Stimulated activated CD8-positive, alpha-beta memory T cell treated with anti-CD3 and anti-CD28 coated beads, Interleukin-4, amount 100 ng/mL, for 1 hour (primary cell): ENCODE data around the gene PPP6R1.

ENCODE experiments used
- DNase-seq, 2 donors: peaks; one replicate each; pipeline ENCODE4 v3.0.0-alpha.2; 2020; ENCODE audit warnings: low read depth in 2 of 2, low spot score in 1 of 2

Gene PPP6R1, protein sequence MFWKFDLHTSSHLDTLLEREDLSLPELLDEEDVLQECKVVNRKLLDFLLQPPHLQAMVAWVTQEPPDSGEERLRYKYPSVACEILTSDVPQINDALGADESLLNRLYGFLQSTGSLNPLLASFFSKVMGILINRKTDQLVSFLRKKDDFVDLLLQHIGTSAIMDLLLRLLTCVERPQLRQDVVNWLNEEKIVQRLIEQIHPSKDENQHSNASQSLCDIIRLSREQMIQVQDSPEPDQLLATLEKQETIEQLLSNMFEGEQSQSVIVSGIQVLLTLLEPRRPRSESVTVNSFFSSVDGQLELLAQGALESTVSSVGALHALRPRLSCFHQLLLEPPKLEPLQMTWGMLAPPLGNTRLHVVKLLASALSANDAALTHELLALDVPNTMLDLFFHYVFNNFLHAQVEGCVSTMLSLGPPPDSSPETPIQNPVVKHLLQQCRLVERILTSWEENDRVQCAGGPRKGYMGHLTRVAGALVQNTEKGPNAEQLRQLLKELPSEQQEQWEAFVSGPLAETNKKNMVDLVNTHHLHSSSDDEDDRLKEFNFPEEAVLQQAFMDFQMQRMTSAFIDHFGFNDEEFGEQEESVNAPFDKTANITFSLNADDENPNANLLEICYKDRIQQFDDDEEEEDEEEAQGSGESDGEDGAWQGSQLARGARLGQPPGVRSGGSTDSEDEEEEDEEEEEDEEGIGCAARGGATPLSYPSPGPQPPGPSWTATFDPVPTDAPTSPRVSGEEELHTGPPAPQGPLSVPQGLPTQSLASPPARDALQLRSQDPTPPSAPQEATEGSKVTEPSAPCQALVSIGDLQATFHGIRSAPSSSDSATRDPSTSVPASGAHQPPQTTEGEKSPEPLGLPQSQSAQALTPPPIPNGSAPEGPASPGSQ

DNA sequence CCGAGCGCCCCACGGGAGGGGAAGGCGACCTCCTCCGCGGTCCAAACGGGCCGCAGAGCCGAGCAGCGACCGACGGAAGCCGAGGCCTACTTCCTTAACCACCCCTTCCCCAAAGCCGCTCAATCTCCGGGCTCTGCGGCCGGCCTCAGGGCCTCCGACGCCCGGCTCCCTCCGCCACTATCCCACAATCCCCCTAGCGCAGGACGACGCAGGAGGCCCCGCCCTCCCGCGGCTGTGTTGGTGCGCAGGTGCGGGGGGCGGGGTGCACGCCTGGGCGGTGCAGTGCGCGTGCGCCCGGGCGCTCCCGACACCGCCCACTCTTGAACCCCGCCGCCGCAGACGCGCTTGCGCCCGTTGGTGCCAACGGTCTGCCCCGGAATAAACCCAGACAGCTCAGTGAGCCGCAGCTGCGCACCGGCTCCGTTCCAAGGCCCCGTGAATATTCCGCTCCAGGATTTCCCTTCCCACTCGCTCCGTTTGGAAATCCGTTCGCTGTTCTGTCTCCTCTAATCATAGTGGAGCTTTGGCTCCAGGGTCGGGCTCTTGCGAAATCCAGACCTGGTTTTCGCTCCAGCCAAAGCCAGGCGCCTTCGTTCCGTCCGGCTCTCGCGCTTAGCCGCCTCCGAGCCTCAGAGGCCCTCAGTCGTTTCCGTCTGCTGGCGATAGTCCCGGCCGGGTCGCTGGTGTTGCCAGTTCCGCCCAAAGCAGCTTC is at the start of gene PPP6R1:
Gene PPP6R1 (minus strand): TSS at position 190 of the 712 bp plus-strand sequence. CDS start 11,914 bp downstream, outside the sequence.
- peak; percentile 84 for DNase-seq

DNA sequence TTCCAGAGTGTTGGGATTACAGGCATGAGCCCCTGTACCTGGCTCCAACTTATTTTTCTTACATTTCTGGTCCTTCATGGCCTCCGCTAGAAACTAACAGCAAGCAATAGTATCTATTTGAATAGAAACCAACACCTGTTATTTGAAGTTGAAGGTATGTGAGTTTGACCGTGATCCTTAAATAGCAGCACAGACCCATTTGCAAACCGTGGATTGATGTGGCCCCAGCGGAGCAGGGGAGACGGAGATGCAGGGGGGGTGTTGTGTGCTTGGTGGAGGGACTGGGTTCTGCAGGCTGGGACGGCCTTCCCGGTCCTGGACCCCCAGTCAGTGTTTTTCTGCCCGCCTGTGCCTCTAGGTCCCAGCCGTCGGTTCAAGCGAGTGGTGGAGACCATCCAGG is 49.5 kb upstream of the PPP6R1 start:
- DNase-seq, result no peak

DNA sequence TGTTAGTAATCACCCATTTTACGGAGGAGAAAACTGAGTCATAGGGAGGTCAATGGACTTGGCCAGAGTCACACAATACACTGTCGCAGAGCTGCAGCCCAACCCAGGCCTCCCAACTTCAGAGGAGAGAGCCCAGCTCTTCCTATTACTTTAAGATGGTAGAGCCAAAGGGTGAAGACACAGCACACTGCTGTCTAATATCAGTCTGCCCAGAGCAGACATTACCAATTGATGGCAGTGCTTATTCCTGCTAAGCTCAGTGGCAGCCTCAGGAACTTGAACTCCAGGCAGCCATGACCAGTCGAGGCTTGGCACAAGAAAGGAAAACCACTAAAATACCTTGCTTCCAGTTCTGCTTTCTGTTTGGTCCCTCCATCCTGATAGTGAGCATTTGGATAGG is 47.9 kb upstream of the PPP6R1 start:
- DNase-seq, result no peak

DNA sequence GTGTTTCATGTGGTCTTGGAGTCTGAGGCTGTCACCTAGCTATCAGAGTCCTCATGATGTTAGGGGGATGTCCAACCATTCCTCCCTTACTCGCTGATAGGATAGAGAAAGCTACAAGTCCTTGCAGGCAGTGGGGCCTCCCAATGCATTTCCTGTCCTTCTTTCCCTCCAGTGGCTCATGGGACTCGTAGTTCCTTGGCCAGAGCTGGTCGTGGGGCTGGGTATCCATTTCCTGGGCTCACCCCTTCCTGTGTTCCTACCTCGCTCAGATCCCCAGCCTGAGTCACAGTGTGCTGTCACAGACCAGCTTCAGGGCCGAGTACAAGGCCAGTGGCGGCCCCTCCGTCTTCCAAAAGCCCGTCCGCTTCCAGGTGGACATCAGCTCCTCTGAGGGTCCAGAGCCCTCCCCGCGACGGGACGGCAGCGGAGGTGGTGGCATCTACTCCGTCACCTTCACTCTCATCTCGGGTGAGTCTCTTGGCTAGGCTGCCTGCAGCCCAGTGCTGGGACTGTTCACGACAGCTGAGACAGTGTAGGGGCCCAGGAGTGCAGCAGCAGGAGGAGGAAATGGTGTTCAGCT is 47.3 kb upstream of the PPP6R1 start:
- DNase-seq, result no peak

DNA sequence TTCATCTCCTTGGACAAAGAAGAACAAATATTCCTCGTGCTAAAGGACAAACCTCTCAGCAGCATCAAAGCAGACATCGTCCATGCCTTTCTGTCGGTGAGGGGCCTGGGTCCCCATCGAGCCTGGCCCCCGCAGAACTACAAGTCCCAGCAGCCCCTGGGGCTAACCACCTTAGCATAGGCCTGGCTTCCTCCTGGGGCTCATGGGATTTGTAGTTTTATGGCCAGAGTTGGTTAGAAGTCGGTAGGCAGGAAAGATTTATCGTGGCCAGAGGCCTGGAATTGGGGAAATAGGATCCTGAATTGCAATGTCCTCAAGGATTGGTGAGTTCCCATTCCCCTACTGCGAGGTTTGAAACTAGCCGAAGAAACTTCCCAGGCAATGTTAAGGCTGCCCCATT is 46.7 kb upstream of the PPP6R1 start:
- no peak for DNase-seq

DNA sequence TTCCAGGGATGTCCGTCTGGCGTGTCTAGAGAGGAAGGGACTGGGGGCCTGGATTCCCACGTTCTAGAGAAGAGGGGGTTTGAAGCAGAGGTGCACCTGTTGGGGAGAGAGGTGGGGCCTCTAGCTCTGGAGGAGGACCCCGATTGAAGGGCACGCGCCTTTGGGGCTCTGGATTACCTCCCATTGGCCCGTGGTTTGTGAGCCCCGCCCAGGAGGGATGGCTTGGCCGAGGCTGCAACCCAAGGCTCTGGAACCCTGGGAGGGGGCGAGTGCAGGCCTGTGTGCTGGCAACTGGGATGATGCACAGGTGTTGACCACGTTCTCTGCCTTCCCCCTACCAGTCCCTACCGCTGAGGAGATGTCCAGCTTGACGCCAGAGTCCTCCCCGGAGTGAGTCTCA is 46.2 kb upstream of the PPP6R1 start:
- no peak for DNase-seq

DNA sequence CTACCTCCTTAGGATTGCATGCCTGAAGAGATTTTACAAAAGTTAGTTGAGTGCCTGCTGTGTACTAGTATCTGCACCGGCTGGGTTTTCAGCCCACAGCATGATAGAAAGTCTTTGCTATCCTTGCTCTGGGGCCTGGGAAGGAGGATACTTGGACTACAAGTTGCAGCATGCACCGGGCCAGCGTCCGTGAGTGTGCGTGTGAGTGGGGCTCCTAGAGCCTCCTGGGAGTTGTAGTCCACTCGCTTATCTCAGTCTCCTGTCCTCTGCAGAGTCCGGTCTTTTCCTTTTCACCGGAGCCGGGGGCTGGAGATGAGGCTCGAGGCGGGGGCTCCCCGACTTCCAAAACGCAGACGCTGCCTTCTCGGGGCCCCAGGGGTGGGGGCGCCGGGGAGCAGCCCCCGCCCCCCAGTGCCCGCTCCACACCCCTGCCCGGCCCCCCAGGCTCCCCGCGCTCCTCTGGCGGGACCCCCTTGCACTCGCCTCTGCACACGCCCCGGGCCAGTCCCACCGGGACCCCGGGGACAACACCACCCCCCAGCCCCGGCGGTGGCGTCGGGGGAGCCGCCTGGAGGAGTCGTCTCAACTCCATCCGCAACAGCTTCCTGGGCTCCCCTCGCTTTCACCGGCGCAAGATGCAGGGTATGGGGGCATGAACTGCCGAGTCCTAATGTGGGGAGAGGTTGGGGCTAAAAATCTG is 45.6 kb upstream of the PPP6R1 start:
- no peak for DNase-seq

DNA sequence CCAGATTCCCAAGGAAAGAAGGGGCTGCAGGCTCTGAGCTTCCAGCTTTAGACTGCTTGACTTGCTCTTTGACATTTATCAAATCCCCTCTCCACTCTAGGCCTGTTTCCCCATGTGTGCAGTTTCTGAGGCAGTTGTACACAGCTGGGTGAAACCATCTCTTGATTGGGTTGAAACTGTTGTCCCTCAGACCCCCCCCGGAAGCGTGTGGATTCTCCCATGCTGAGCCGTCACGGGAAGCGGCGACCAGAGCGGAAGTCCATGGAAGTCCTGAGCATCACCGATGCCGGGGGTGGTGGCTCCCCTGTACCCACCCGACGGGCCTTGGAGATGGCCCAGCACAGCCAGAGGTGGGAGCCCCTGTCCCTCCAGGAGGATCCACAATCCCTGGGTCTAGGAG is 44.7 kb upstream of the PPP6R1 start:
- no peak for DNase-seq

DNA sequence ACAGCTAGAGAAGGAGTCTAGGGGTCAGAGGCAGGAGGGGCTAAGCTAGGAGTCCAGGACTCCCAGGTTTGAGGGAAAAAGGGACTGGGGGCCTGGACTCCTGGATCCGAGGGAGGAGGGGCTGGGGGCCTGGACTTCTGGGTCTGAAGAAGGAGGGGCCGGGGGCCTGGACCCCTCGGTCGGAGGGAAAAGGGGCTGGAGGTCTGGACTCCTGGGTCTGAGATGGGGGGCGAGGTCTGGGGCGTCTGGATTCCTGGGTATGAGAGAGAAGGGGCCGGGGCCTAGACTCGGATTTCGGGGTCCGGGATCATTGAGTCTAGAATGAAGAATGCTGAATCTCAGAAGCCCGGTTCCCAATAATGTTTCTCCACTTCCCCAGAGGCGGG is 43.5 kb upstream of the PPP6R1 start:
- DNase-seq, result no peak

DNA sequence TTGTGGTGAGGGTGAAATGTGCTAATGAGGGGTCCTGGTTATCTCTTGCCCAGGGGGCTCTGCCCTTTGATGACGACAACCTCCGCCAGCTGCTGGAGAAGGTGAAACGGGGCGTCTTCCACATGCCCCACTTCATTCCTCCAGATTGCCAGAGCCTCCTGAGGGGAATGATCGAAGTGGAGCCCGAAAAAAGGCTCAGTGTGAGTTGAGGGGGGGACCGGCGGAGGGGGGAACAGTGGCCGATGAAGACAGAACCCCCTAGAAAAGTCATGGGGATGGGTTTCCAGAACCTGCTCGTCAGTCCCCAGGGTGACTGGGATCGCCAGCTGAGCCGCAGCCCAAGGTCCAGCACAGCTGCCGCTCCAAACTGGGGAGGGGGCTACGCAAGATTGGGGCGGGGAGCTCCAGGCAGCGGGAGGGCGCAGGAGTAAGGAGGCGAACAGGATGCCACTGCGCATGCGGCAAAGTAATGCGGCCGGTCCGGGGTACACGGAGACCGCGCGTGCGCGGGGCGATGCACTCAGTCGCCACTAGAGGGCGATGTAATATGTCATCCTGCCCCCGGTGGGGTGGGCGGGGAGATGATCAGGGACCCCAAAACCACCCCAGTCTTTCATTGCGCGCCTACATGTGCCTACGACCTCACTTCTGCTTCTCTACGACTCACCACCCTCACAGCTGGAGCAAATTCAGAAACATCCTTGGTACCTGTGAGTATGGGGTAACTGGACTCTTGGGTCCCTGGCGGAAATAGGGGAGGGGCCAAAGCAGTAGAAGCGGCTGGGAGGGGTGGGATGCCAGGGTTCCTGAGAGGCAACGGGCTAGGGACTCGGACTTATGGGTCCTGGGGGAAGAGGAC is 42.9 kb upstream of the PPP6R1 start:
- DNase-seq, result peak; percentile 94 to 97

DNA sequence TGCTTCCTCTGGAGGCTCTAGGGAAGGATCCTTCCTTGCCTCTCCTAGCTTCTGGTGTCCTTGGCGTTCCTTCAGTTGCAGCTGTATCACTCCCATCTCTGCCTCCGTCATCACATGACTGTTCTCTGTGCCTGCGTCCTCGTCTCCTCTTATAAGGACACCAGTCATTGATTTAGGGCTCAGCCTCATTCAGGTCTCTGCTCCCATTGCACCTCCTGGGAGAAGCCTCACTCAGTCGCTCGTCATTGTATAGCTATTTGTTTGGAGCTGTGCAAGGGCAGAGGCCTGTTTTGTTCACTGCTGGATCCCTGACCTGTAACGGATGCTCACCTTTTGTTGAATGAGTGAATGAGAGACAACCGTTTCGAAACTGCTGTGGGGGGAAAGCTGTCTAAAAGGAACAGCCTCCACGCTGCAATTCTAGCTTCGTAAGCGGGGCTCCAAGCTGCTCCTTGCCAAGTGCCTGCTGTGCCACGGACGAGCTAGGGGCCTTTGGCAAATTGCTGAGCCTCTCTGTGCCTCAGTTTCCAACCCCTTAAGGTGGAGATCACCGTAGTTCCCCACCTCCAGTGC is 42.2 kb upstream of the PPP6R1 start:
- no peak for DNase-seq

DNA sequence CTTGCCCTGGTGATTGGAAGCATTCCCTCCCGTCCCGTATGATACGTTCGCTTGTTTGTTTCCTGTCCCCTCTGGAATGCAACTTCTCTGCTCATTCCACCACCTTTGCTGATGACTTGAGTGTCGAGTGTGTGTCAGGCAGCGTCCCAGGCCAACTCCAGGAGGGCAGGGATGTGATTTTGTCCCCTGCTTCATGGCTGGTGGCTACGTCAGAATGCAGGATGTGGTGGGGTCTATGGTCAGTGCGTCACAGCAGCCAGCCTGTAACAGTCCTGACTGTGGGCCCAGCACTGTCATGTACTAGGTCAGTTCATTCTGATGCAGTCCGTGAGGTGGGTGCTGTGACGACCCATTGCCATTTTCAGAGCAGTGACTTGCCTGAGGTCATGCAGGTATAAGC is 41.2 kb upstream of the PPP6R1 start:
- no peak for DNase-seq

DNA sequence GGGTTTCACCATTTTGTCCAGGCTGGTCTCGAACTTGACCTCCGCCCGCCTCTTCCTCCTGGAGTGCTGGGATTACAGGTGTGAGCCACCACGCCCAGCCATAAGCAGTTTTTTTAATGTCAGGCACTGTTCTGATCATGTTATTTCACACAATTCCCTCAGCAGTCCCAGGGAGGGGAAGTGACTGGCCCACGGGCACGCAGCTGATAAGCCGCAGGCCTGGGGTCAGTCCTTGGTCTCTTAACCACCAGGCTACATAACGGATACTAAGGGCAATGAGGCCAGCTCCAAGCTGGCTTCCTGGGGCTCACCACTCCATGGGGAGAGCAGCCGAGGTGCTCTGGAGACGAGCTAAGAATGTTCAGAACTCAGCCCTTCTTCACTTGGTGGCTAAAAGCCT is 38.5 kb upstream of the PPP6R1 start:
- DNase-seq, result no peak

DNA sequence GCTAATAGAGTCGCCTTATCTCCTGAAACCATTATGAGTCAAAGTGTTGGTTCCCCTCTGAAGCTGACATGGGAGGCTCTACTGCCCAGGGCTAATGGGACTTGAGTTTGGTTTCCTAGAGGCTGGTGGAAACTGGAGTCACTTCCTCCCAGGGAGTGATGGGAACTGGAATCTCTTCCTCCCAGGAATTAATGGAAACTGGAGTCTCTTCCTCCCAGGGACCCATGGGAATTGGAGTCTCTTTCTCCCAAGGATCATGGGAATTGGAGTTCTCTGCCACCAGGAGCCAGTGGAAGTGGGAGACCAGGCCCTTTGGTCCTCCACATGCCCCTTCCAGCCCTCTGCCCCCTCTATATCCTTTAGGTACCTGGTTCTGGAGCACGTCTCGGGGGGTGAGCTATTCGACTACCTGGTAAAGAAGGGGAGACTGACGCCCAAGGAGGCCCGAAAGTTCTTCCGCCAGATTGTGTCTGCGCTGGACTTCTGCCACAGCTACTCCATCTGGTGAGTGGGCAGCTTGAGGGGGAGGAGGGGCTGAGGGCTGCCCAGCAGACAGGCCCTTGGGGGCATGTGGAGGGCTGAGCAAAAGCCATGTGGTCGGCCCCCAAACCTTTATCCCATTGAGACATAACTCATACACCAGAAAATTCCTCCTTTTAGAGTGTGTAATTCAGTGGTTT is 30.4 kb upstream of the PPP6R1 start:
- DNase-seq, result no peak

DNA sequence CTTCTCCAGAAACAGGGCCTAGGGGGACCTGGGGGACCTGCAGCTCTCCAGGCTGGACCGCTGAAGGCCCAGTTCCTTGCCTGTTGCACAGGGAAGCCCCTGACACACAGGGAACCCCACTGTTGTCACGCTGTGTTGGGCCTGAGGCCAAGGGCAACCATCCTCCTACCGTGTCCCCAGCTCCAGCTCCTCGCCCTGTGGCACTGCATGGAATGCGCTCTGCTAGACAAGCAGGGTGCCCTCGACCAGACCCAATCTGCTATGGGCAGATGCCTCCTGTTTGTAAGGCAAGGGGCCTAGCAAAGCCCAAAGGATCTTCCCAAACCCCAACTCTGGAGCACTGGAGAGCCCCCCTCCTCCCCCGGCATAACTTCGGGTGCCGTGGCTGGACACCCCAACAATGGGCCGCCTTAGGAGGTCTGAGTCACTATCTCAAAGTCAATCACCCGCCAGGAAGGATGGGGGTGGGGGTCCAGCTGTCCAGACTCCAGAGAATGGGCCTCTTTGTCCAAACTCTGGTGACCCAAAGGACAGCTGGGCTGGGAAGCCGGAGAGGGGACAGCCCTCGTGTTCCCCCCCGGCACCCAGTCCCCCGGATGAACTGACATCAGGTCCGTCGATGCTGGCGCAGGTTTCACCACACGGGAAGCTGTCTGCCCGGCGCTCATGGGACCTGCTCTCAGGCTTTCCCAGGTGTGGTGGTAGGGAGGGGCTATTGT is 28.7 kb upstream of the PPP6R1 start:
- no peak for DNase-seq

DNA sequence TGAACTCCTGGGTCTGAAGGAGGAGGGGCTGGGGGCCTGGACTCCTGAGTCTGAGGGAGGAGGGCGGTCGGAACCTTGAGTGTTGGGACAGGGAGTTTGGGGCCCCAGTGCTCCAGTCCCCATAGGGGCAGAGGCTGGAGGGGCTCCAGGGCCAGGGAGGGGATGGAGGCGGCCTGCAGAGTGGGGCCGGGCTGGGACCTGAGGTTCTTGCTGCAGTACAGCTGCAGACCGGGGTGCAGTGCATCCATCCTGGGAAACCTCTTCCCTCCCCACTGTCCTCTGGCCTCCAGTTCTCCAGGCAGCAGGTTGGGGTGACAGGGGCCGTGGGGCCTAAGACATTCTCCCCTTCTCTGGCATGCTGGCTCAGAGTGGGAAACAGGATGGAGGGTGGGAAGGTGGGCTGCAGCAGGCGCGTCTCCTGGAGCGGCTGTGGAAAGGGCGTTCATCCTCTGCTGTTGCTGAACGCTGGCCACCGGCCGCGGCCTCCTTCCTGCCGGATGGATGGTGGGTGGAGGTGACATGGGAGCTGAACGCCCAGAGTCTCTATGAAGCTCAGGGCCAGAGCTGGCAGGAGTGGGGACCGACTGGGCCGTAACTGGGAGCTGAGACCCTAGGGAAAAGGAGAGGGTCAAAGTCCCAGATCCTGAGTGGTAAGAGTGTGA is 26.5 kb upstream of the PPP6R1 start:
- DNase-seq, result no peak

DNA sequence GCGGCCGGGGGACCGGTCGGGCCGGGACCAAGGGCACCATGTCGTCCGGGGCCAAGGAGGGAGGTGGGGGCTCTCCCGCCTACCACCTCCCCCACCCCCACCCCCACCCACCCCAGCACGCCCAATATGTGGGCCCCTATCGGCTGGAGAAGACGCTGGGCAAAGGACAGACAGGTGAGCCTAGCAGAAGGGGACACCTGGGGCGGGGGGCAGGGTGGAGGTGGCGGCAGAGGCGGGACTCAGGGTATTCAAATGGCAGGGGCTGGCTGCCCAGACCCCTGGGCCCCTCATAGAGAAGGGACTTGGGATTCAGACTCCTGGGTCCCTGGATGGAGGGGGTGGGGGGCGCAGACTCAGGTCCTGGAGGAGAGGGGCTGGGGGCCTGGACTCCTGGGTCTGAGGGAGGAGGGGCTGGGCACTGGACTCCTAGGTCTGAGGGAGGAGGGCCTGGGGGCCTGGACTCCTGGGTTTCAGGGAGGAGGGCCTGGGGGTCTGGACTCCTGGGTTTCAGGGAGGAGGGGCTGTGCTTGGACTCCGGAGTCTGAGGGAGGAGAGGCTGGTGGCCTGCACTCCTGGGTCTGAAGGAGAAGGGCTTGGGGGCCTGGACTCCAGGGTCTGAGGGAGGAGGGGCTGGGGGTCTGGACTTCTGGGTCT is 25.7 kb upstream of the PPP6R1 start:
- no peak for DNase-seq
